A673 (cell line): ENCODE data around the gene CNPY3. TPM values are rescaled to one million over a fixed set of nuclear protein-coding genes. Genes with fewer than 3 reads are reported as not detected.
"Not testable (repeated sequence)": the region's sequence is repeated elsewhere in the genome, so short reads cannot be mapped to it uniquely, and the experiment has no call there.

Experiments
- BruUV-seq: library from RNA; stranded (reverse); fragments of 400-500 nt; replicated peaks from 2 replicates; lab custom pipeline; 2021; lab: Mats Ljungman, UMichigan
- CTCF ChIA-PET: fragments of 300-600 bp; sonication (Branson Sonifier 250); formaldehyde crosslinking; loops from one replicate; lab custom pipeline; 2022; ENCODE audit warnings: antibody characterized with exemption; lab: Charles Lee
- POLR2A ChIA-PET: fragments of 300-600 bp; sonication (Branson Sonifier 250); formaldehyde crosslinking; loops from one replicate; lab custom pipeline; 2022; ENCODE audit warnings: antibody characterized with exemption; ENCODE audit not compliant: low non-redundant PET; lab: Charles Lee
- DNase-seq: peaks from one replicate; pipeline ENCODE4 v3.0.0-alpha.2; 2015; ENCODE audit warnings: low spot score
- H3K27ac ChIP-seq: fragments of 200-600 bp; sonication (generic); 2 replicates; pipeline ENCODE4 v1.5.1; 2016; ENCODE audit warnings: mixed run types, low read depth, mild to moderate bottlenecking, mixed read lengths, antibody characterized with exemption, low read length; ENCODE audit not compliant: poor library complexity, severe bottlenecking
- H3K27me3 ChIP-seq: fragments of 200-600 bp; sonication (generic); replicated peaks from 2 replicates; pipeline ENCODE4 v1.6.1; 2017; ENCODE audit warnings: mixed run types, low read depth, mild to moderate bottlenecking, mixed read lengths, antibody characterized with exemption, low read length; ENCODE audit not compliant: insufficient read depth, poor library complexity
- H3K36me3 ChIP-seq: fragments of 200-600 bp; sonication (generic); 2 replicates; pipeline ENCODE4 v1.6.1; 2016; ENCODE audit warnings: mixed run types, mild to moderate bottlenecking, mixed read lengths, antibody characterized with exemption, low read length; ENCODE audit not compliant: insufficient read depth, poor library complexity, severe bottlenecking
- H3K4me1 ChIP-seq: fragments of 200-600 bp; sonication (generic); 2 replicates; pipeline ENCODE4 v1.6.1; 2017; ENCODE audit warnings: mixed run types, mild to moderate bottlenecking, mixed read lengths, antibody characterized with exemption, low read length; ENCODE audit not compliant: insufficient read depth, poor library complexity, severe bottlenecking
- H3K4me3 ChIP-seq: fragments of 200-600 bp; sonication (generic); 2 replicates; pipeline ENCODE4 v1.5.1; 2016; ENCODE audit warnings: low read depth, mixed run types, mild to moderate bottlenecking, mixed read lengths, low read length; ENCODE audit not compliant: poor library complexity, severe bottlenecking
- H3K9me3 ChIP-seq: fragments of 200-600 bp; sonication (generic); 2 replicates; pipeline ENCODE4 v1.6.1; 2016; ENCODE audit warnings: mixed run types, low read depth, mild to moderate bottlenecking, mixed read lengths, antibody characterized with exemption, low read length; ENCODE audit not compliant: poor library complexity, severe bottlenecking
- EZH2 ChIP-seq: fragments of 200-600 bp; sonication (generic); IDR thresholded peaks from 2 replicates; pipeline ENCODE4 v1.6.1; 2017; ENCODE audit warnings: borderline replicate concordance, low read depth, mild to moderate bottlenecking, mixed read lengths, antibody characterized with exemption, low read length; ENCODE audit not compliant: poor library complexity, severe bottlenecking
- intact Hi-C: fragments of 100-400 bp; cut with micrococcal nuclease; formaldehyde crosslinking; loops from one replicate; pipeline ENCODE4 v1.10.0; 2022; ENCODE audit not compliant: unreplicated experiment
- total RNA-seq: library from RNA; stranded (reverse); gene quantifications from 2 replicates; pipeline ENCODE4 v1.2.3, GENCODE V29; 2021
- TF ChIP-seq, protein P1 (sequence below): fragments of 300-800, 200-600 bp; sonication (generic); conservative IDR thresholded peaks from 2 replicates; pipeline ENCODE4 v1.5.1; 2017; ENCODE audit warnings: low read depth, mild to moderate bottlenecking, antibody characterized with exemption, low read length, moderate library complexity, mixed read lengths

CNPY3 gene
- total RNA-seq, 1 experiment from 2014 or later = 37.7 TPM

DNA sequence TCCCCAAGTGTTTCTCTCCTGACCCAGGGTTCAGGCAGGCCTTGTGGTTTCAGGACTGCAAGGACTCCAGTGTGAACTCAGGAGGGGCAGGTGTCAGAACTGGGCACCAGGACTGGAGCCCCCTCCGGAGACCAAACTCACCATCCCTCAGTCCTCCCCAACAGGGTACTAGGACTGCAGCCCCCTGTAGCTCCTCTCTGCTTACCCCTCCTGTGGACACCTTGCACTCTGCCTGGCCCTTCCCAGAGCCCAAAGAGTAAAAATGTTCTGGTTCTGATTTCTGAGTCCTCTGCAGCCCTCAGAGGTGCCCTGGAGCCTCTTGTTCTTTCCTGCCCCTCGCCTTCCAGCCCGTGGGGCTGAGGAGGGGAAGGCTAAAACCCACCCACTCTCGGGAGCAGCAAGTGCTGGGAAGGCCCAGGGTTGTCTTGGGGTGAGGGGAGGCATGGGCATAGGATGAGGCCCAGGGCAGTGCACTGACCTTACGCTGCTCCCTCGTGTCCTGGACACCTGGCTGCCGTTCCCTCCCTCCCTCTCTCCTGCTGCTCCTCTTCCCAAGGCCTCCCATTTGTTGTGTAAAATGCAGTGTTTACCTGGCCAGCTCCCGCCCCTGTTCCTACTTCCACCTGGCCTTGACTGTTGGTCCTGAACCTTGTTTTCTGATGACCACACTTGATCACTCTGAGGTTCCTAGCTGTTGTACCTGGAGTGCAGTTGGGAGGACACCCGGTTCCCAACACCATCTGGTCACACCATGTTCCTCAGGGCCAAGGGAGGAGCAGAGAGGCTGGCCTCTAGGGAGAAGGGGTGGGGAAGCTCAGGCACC, 9.9 kb downstream of the CNPY3 start:
- CTCF ChIA-PET = no interaction called here

DNA sequence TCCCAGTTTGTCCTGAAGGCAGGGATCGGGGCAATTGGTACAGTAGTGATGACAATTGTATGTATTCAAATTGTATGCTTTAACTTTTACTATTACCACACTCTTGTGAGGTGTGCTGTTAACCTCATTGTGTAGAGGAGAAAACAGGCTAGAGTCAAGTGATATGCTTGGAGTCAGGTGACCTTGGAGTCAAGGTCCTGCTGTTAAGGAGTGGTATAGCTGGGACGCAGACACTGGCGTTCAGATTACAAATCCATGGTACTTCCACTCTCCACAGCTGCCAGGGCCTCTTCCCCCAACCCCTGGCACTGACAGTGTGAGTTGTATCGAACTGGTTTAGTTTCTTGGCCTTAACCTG, 10.5 kb downstream of the CNPY3 start:
- H3K27me3 ChIP-seq = no peaks in the 10 kb centered on the region
- no peak for DNase-seq
- H3K9me3 ChIP-seq = no peaks in the 10 kb centered on the region
- H3K4me1 ChIP-seq = no peaks in the 10 kb centered on the region
- no TSS peak for BruUV-seq
- intact Hi-C loops = no loop called here
- ChIA-PET CTCF (no interaction called here), POLR2A (no interaction called here)
- H3K4me3 ChIP-seq = no peak overlapping the region
- TF ChIP-seq, protein P1, sequence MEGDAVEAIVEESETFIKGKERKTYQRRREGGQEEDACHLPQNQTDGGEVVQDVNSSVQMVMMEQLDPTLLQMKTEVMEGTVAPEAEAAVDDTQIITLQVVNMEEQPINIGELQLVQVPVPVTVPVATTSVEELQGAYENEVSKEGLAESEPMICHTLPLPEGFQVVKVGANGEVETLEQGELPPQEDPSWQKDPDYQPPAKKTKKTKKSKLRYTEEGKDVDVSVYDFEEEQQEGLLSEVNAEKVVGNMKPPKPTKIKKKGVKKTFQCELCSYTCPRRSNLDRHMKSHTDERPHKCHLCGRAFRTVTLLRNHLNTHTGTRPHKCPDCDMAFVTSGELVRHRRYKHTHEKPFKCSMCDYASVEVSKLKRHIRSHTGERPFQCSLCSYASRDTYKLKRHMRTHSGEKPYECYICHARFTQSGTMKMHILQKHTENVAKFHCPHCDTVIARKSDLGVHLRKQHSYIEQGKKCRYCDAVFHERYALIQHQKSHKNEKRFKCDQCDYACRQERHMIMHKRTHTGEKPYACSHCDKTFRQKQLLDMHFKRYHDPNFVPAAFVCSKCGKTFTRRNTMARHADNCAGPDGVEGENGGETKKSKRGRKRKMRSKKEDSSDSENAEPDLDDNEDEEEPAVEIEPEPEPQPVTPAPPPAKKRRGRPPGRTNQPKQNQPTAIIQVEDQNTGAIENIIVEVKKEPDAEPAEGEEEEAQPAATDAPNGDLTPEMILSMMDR = no peak
- no peak for TF ChIP-seq EZH2
- H3K27ac ChIP-seq = no peak overlapping the region
- peaks cover 27% of the 10 kb centered on the region for H3K36me3 ChIP-seq

More for the DNA sequence above, 9.9 kb downstream of the CNPY3 start:
- no peak overlapping the region for H3K27ac ChIP-seq
- no peak for DNase-seq
- TF ChIP-seq EZH2 = no peak
- TF ChIP-seq, protein P1 = no peak
- BruUV-seq = no TSS peak
- intact Hi-C loops = no loop called here
- no peaks in the 10 kb centered on the region for H3K4me1 ChIP-seq
- peaks cover 32% of the 10 kb centered on the region for H3K36me3 ChIP-seq
- no peak overlapping the region for H3K4me3 ChIP-seq
- POLR2A ChIA-PET = interaction anchor here (0.6 kb wide), 1 partner anchor 13 kb away, joined by 8 read pairs; no protein-coding TSS in a partner anchor
- no peaks in the 10 kb centered on the region for H3K9me3 ChIP-seq
- no peaks in the 10 kb centered on the region for H3K27me3 ChIP-seq

DNA sequence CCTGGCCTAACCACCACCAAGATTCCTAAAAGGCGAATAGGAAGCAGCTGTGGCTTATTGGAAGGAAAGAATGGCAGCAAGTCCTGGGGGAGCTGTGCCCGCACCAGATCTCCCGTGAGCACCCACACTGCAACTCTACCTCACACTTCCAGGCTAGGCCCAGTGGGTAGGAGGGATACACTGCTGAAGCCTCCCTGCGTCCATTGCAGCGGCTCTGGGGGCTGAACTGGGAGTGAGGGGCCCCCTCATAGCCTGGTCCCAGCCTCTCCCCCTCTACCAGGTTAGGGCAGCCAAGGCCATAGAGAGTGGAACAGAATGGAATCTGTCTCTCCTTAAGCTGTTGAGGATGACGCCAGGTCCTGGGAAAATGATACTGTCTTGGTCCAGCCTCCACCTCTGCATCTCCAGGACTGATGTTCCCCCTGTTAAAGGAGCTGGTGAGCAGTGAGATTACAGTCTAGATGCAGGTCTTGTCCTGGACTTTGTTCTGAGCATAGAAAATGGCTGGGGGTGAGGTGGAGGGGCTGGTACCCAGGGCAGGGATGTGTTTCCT, 11.3 kb downstream of the CNPY3 start:
- Histone ChIP-seq H3K9me3 (no peaks in the 10 kb centered on the region), H3K4me3 (no peak overlapping the region), H3K27ac (no peak overlapping the region), H3K4me1 (no peaks in the 10 kb centered on the region), H3K36me3 (peaks cover 21% of the 10 kb centered on the region), H3K27me3 (no peaks in the 10 kb centered on the region)
- DNase-seq = no peak
- intact Hi-C loops = no loop called here
- no TSS peak for BruUV-seq
- TF ChIP-seq, protein P1 = no peak
- TF ChIP-seq EZH2 = no peak
- POLR2A ChIA-PET = interaction anchor here (0.6 kb wide), 1 partner anchor 234 kb away, joined by 5 read pairs; no protein-coding TSS in a partner anchor
- CTCF ChIA-PET = no interaction called here

DNA sequence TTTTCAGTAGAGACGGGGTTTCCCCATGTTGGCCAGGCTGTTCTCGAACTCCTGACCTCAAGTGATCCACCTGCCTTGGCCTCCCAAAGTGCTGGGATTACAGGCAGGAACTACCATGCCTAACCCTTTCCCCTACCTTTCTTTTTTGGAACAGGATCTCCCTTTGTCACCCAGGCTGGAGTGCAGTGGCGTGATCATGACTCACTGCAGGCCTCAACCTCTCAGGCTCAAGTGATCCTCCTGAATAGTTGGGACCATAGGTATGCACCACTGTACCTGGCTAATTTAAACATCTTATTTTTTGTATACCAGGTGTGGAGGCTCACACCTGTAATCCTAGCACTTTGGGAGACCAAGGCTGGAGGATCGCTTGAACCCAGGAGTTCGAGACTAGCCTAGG, 12.1 kb downstream of the CNPY3 start:
- H3K9me3 ChIP-seq, DNase-seq, POLR2A ChIA-PET, CTCF ChIA-PET, H3K4me1 ChIP-seq, H3K27ac ChIP-seq, H3K27me3 ChIP-seq, H3K4me3 ChIP-seq, intact Hi-C loops, BruUV-seq: not testable (repeated sequence)
- H3K36me3 ChIP-seq = peaks cover 14% of the 10 kb centered on the region
